NCI-H2171 treated with DMSO at 0.1 percent for 48 hours (cell line): Measurements from ENCODE around the gene PARVA.
A peak's percentile ranks its signal among the peaks of the same experiment; 100 is the strongest.
"Not testable (repeated sequence)": the region's sequence is repeated elsewhere in the genome, so short reads cannot be mapped to it uniquely, and the experiment has no call there.

Experiments used
- DNase-seq: peaks from one replicate; lab custom pipeline; 2025; lab: John Stamatoyannopoulos, UW

Gene PARVA, protein sequence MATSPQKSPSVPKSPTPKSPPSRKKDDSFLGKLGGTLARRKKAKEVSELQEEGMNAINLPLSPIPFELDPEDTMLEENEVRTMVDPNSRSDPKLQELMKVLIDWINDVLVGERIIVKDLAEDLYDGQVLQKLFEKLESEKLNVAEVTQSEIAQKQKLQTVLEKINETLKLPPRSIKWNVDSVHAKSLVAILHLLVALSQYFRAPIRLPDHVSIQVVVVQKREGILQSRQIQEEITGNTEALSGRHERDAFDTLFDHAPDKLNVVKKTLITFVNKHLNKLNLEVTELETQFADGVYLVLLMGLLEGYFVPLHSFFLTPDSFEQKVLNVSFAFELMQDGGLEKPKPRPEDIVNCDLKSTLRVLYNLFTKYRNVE

DNA sequence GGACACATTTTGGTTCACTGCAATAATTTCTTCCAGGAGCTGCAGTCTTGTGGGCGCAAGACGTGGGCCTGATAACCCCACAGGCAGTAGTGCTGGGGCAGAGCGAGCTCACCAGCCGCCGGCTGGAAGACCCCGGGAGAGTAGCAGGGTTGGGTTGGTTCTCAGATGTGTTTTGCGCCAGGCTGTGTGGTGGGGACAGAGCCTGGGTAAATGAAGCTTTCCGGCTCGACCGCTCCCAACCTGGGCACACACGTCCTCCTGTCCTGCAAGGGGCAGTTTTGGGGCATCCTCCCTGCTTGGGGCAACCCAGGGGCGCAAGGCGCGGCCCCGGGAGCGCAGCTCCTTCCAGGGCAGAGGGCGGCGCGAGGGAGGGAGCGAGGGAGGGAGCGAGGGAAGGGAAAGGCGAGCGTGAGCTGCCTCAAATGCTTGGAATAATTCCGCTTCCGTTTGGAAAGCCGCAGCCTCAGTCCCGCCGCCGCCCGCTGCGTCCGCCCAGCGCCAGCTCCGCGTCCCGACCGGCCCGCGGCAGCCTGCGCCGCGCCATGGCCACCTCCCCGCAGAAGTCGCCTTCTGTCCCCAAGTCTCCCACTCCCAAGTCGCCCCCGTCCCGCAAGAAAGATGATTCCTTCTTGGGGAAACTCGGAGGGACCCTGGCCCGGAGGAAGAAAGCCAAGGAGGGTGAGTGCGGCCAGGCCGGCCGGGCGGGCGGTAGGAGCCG, at the start of gene PARVA:
Gene PARVA, plus strand, starts transcription at position 466 of the 718 bp plus-strand sequence. Its CDS starts 77 bp downstream, at position 543.
- no peak for DNase-seq

DNA sequence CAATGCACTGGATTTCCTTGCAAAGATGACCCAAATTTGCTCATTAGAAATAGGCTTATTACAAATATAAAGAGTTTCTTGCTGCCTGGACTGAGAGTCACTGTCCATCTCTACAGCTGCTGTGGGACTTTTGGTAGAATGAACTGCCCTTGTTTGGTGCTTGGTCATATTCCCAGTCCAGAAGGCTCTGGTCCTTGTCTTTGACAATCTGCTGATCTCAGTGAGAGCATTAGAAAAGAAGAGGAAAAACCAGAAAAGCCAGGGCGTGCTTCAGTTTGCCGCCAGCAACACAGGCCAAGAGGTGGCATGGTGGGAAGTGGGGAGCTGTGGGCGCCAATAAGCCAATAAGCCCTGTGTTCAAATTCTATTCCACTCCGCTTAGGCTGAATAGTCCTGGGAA, 48.2 kb upstream of the PARVA start:
- no peak for DNase-seq

GRCh38 chr11:12329797-12330196, 47.6 kb upstream of the PARVA start:
- no peak for DNase-seq

GRCh38 chr11:12330485-12331231, 46.7 kb upstream of the PARVA start:
- peak; percentile 62 for DNase-seq

GRCh38 chr11:12331239-12331874, 46.0 kb upstream of the PARVA start:
- peak; percentile 79 for DNase-seq

DNA sequence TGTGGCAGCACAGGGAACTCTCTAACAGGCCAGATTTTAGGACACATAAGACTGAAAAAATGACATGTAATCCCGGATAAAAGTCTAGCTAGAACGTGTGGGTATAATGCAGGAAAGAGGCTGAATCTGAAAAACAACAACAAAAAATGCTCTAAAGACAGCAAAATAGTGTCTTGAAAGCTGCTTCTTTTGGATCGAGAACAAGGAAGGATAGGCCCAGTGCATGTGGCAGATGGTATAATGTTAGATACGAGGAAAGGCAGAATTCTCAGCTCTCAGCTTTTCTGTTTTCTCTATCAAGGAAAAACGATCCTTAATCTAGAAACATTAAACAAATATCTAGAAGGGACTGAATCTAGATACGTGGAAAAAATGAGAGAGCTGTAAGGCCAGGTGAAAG, 33.8 kb upstream of the PARVA start:
- DNase-seq: no peak

GRCh38 chr11:12353534-12353933, 23.8 kb upstream of the PARVA start:
- no peak for DNase-seq

DNA sequence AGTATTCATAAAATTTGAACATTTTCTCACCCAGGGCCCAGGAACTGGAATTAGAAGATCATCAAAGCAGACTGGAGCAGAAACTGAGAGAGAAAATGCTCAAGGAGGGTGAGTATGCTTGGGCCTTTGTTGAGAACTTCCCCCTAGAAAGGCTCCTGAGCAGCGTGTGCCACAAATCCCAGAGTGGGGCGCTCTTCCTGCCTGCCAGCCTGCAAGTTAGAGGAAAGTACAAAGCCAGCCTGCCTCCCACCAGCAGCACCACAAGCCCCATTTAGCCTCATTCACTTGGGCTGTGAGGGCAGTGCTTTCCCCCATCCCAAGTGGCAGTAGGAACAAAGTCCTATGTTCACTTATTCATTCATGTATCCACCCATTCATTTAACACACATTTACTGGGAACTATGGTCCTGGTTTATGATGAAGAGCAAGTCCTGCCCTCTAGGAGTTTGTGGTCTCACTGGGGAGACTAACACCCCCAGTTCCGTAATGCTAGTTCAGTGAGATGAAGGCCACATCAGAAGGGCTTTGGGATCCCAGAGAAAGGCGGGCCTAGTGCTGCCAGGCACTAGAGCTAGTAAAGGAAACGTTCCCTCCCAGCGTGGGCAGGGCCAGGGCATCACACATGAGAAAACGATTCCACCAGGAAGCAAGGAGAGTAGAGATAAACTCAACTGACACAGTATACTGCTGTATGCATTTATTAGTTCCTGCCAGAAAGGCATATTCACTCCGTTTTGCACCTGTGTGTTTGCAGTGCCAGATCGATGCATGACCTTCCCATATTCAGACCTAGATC, 22.4 kb upstream of the PARVA start:
- no peak for DNase-seq

DNA sequence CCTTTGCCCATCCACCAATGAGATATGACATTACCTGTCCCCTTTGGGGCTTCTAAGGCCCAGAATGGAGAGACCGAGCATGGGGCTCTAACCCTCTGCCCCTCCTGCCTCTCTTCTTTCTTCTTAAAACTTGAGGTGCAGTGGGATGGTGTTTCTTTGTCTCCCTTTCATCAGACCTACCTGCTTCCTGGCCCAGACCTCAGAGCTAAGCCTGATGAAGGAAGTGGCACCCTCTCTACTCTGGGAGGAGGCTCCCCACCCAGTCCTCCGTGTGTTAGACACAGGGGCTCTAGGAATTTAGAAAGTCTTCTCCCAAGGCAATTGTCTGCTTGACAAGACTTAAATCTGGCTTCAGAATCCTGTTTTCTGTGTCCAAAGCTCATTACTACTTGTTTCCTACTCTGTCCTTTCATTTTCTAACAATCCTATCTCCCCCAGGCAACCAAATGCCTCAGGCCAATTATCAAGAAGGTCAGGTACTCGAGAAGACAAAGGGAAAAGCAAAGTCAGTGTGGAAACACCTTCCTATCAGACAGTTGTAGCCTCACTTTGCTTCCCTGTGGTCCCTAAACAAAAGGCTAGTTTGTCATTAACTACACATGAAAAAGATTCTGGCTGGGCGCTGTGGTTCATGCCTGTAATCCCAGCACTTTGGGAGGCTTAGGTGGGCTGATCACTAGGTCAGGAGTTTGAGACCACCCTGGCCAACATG, 20.3 kb upstream of the PARVA start:
- no peak for DNase-seq

DNA sequence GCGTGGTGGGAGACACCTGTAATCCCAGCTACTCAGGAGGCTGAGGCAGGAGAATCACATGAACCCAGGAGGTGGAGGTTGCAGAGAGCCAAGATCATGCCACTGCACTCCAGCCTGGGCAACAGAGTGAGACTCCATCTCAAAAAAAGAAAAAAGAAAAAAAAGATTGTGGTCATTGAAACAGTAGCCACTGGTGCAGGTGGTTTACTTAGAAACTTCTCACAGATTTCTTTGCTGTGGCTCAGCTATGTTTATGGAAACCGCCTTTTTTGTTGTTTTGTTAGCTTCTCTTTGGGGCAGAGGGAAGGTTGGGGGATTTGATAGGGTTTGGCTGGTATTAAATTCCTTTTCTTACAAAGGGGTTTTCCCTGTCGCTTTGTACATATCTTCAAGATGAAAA, 19.7 kb upstream of the PARVA start:
- DNase-seq: not testable (repeated sequence)

DNA sequence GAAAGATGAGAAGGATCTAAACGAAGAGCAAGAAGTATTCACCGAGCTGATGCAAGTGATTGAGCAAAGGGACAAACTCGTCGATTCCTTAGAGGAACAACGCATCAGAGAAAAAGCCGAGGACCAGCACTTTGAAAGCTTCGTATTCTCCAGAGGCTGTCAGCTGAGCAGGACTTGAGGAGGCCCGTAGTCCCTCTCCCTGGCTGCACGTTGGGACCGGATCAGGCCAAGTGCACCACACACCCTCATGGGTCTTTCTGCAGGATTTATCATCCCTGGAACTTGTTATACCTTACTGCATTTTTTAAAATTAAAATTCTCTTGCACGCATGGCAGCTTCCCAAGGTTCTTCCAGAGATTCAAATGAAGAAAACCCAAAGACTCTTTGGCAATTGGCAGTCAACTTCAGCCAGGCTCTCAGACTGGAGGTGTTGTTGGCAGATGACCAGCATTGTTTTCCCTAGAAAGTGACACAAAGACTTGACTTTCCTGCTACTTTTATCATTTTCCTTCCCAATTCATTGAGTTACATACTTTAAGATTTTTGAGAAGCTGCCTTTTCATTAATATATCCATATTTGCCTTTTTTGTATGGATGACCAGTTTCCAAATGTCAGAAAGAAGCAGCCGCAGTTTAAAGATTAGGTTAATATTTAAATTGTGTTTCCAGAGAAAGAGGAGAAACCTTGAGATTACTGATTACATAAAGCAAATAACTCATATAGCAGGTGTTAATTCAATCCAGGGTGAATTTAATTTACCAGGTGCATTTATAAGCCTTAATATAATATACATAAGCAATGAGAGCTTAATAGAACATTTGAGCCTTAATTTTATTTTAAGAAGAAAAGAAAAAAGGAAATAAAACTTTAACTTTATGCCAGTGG, 18.8 kb upstream of the PARVA start:
- no peak for DNase-seq

DNA sequence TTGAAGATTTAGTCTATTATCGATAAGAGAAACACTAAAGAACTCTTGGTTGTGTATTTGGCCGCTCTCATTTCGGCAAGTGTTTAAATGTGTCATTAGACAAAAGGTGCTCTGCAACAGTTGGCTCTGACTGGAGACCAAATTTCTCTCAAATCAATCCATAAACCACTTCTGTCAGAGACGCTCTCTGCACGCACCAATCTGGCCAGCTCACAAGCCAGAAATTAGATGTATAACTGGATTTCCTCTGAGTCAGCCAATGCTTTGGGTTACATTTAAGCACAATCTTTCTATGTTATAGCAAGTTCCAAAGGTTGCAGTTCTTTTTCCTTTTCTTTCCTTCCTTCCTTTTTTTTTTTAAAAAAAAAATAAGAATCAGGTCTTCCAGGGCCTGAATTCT, 17.6 kb upstream of the PARVA start:
- no peak for DNase-seq

GRCh38 chr11:12361682-12362081, 15.7 kb upstream of the PARVA start:
- peak; percentile 33 for DNase-seq

DNA sequence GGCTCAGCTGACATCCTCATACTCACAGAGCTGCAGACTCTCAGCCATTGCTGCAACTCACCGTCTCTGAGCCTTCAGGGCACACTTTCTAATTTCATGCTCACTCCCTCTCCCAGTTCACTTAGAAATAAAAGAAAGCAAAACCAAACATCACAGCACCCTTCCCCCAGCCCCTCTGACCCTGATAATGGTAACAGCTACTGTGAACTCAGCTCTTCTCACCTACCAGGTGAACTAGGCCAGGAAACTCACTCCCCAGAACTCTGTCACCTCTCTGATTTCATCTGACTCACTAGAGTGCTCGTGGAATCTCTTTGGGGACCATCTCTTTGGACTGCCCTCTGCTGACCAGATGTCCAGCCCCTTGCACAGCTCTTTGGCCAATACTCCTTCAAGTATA, 14.5 kb upstream of the PARVA start:
- DNase-seq: no peak

GRCh38 chr11:12363373-12363772, 14.0 kb upstream of the PARVA start:
- DNase-seq: no peak

DNA sequence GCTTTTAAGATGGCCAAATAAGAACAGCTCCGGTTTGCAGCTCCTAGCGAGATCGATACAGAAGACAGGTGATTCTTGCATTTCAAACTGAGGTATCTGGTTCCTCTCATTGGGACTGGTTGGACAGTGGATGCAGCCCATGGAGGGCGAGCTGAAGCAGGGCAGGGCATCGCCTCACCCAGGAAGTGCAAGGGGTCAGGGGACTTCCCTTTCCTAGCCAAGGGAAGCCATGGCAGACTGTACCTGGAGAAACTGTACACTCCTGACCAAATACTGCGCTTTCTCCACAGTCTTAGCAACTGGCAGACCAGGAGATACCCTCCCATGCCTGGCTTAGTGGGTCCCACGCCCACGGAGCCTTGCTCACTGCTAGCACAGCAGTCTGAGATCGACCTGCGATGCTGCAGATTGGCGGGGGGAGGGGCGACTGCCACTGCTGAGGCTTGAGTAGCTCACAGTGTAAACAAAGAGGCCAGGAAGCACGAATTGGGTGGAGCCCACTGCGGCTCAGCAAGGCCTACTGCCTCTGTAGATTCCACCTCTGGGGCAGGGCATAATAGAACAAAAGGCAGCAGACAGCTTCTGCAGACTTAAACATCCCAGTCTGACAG, 11.3 kb upstream of the PARVA start:
- DNase-seq: peak; percentile 32

GRCh38 chr11:12367057-12367456, 10.3 kb upstream of the PARVA start:
- DNase-seq: not testable (repeated sequence)

DNA sequence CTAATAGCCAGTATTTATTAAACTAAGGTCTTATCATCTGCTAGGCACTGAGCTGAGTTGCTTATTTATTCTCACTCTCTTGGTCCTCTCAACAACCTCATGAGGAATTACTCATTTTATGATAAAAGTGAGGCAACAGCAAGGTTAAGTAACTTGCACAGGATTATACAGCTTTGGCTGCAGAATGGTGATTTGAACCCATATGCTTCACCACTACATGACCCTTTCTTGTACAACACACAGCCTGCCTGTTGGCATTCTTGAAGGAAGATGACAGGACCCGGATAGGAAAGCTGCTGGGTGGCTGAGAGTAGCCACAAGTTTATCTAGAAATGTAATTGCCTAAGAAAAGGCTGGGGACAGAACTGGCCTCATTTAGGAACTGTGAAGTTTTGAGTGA, 5.3 kb upstream of the PARVA start:
- DNase-seq: no peak

- DNase-seq: no peak
Observed at GRCh38 chr11:12375720-12376119, 1.7 kb upstream of the PARVA start.
